K562 (cell line): ENCODE results near the gene OR2F2. TPM values are rescaled to one million over a fixed set of nuclear protein-coding genes. Genes with fewer than 3 reads are reported as not detected.

ENCODE experiments used
- BCL6 ChIP-seq: fragments of 250-450 bp; sonication (Bioruptor Pico); IDR thresholded peaks from 2 replicates; pipeline ENCODE4 v1.4.0; 2020
- CBX1 ChIP-seq: sonication (generic); IDR thresholded peaks from 2 replicates; pipeline ENCODE4 v1.6.1; 2016; ENCODE audit warnings: antibody characterized with exemption, low read depth, mild to moderate bottlenecking
- CREM ChIP-seq: IDR thresholded peaks from 2 replicates; pipeline ENCODE4 v1.6.1; 2014; ENCODE audit warnings: antibody characterized with exemption, low read depth
- EHMT2 ChIP-seq: fragments of 450-650 bp; IDR thresholded peaks from 2 replicates; pipeline ENCODE4 v1.6.1; 2018; ENCODE audit warnings: antibody characterized with exemption
- ETS2 ChIP-seq: IDR thresholded peaks from 2 replicates; pipeline ENCODE4 v1.6.1; 2016; ENCODE audit warnings: borderline replicate concordance, missing genetic modification characterization, mild to moderate bottlenecking, moderate library complexity, missing compliant biosample characterization; ENCODE audit not compliant: poor library complexity, severe bottlenecking
- GATA2 ChIP-seq: sonication (generic); formaldehyde crosslinking; IDR thresholded peaks from 2 replicates; pipeline ENCODE4 v1.4.0; 2020; ENCODE audit warnings: mild to moderate bottlenecking, missing genetic modification reagents
- HCFC1 ChIP-seq: IDR thresholded peaks from 2 replicates; pipeline ENCODE4 v1.6.1; 2012; ENCODE audit warnings: low read depth, low read length, improper control_type of control experiment
- HIVEP1 ChIP-seq: fragments of 250-450 bp; sonication (Bioruptor Pico); IDR thresholded peaks from 2 replicates; pipeline ENCODE4 v1.4.0; 2020; ENCODE audit warnings: mild to moderate bottlenecking
- MAFG ChIP-seq: fragments of 450-650 bp; conservative IDR thresholded peaks from 2 replicates; pipeline ENCODE4 v1.6.1; 2016; ENCODE audit warnings: missing genetic modification characterization, missing compliant biosample characterization
- MCM7 ChIP-seq, 2 experiments: fragments of 450-650 bp; IDR thresholded peaks; 2 replicates each; pipeline ENCODE4 v1.6.1; 2016 to 2018
- MYC ChIP-seq, 2 experiments: fragments of 250-450 bp in 1 of 2; sonication (Bioruptor Pico) in 1 of 2; IDR thresholded peaks; 2 replicates each; pipeline versions ENCODE4 v1.5.1 to v1.6.1; 2012 to 2021; ENCODE audit warnings: low read depth in 2 of 2, borderline replicate concordance in 1 of 2, improper control_type of control experiment in 1 of 2, low read length in 1 of 2, mild to moderate bottlenecking in 1 of 2, moderate library complexity in 1 of 2
- NR2F6 ChIP-seq: fragments of 450-650 bp; formaldehyde crosslinking; IDR thresholded peaks from 2 replicates; pipeline ENCODE4 v1.4.0; 2020; ENCODE audit warnings: mild to moderate bottlenecking
- PPARD ChIP-seq: fragments of 250-450 bp; sonication (Bioruptor Pico); IDR thresholded peaks from 2 replicates; pipeline ENCODE4 v1.8.0; 2022; ENCODE audit warnings: inconsistent platforms, mild to moderate bottlenecking, moderate library complexity
- RBFOX2 ChIP-seq: fragments of 200-400 bp; formaldehyde crosslinking; IDR thresholded peaks from 2 replicates; pipeline ENCODE4 v1.6.1; 2017; ENCODE audit warnings: low read depth, mild to moderate bottlenecking, low read length, moderate library complexity
- RFX1 ChIP-seq: fragments of 450-650 bp; IDR thresholded peaks from 2 replicates; pipeline ENCODE4 v1.6.1; 2016; ENCODE audit warnings: mild to moderate bottlenecking, moderate library complexity
- RREB1 ChIP-seq: fragments of 250-450 bp; sonication (Bioruptor Pico); IDR thresholded peaks from 2 replicates; pipeline ENCODE4 v1.4.0; 2020
- RUNX1 ChIP-seq: sonication (generic); IDR thresholded peaks from 2 replicates; pipeline ENCODE4 v1.6.1; 2016; ENCODE audit warnings: antibody characterized with exemption, low read depth
- SMAD3 ChIP-seq: fragments of 450-650 bp; formaldehyde crosslinking; conservative IDR thresholded peaks from 2 replicates; pipeline ENCODE4 v1.4.0; 2020; ENCODE audit warnings: mild to moderate bottlenecking
- U2AF2 ChIP-seq: fragments of 200-400 bp; formaldehyde crosslinking; optimal IDR thresholded peaks from 2 replicates; pipeline ENCODE3; 2017; ENCODE audit warnings: low read depth, mild to moderate bottlenecking, low read length
- USF2 ChIP-seq: sonication (generic); formaldehyde crosslinking; IDR thresholded peaks from 2 replicates; pipeline ENCODE4 v1.5.0; 2020; ENCODE audit warnings: missing genetic modification reagents
- ZBTB9 ChIP-seq: fragments of 450-650 bp; formaldehyde crosslinking; IDR thresholded peaks from 2 replicates; pipeline ENCODE4 v1.4.0; 2020; ENCODE audit warnings: mild to moderate bottlenecking, moderate library complexity
- ZNF445 ChIP-seq: fragments of 250-450 bp; sonication (Bioruptor Pico); IDR thresholded peaks from 2 replicates; pipeline ENCODE4 v1.4.0; 2020; ENCODE audit warnings: low read depth, mild to moderate bottlenecking, moderate library complexity
- ZNF830 ChIP-seq: fragments of 250-450 bp; sonication (Bioruptor Pico); IDR thresholded peaks from 2 replicates; pipeline ENCODE4 v1.5.0; 2021; ENCODE audit warnings: mild to moderate bottlenecking
- polyA plus RNA-seq, 8 experiments: library from polyadenylated mRNA; depleted of rRNA in 4 of 8; stranded (reverse) in 5 of 8; unstranded in 3 of 8; fragments of >200 nt; fragmentation: Nextera tagmentation in 2 of 8; fragmentation: Illumina TruSeq in 1 of 8; extraction: Ambion mirVana in 2 of 8; extraction: Trizol in 1 of 8; gene quantifications; 2 replicates each; pipeline versions ENCODE4 v1.2.1 to v1.2.3, GENCODE V29; 2011 to 2014; ENCODE audit warnings: inconsistent platforms in 1 of 8, missing spikeins in 1 of 8
- total RNA-seq, 7 experiments: library from RNA; depleted of rRNA in 6 of 7; stranded (reverse); fragments of >200 nt in 6 of 7; fragmentation: Illumina TruSeq in 2 of 7; extraction: Trizol in 2 of 7; gene quantifications; 2 replicates each; pipeline versions ENCODE4 v1.2.1 to v1.2.3, GENCODE V29; 2011 to 2021; ENCODE audit warnings: low replicate concordance in 1 of 7

OR2F2 gene
- total and polyA plus RNA-seq, 9 of the 15 experiments (the other 6 are each of a cell fraction or from before 2014, with no cell fraction given): not detected

GRCh38 chr7:143901668-143902331 is 33.2 kb upstream of the OR2F2 start, which contains the start of gene TCAF1 (continued):
- TF ChIP-seq HCFC1: peak; percentile 24
- TF ChIP-seq MCM7 (IDR thresholded peaks at IDR 0.05): no peak
- peak; percentile 94 for TF ChIP-seq RBFOX2
- no peak for TF ChIP-seq USF2 (CRISPR knock-in tag)
- no peak for TF ChIP-seq U2AF2
- TF ChIP-seq RFX1: no peak
- peak; percentile 67; the same call in 1 of the 2 replicates for TF ChIP-seq EHMT2
- no peak for TF ChIP-seq NR2F6 (CRISPR knock-in tag)
- no peak for TF ChIP-seq ETS2
- TF ChIP-seq RUNX1: no peak
- no peak for TF ChIP-seq ZNF445 (CRISPR knock-in tag)
- peak; percentile 84 for TF ChIP-seq ZBTB9 (CRISPR knock-in tag)
- no peak for TF ChIP-seq BCL6 (CRISPR knock-in tag)
- TF ChIP-seq CREM: peak; percentile 55
- no peak for TF ChIP-seq PPARD (CRISPR knock-in tag)
- TF ChIP-seq SMAD3 (CRISPR knock-in tag): no peak
- TF ChIP-seq CBX1: peak; percentile 93
- TF ChIP-seq RREB1 (CRISPR knock-in tag): peak; percentile 89; the same call in 1 of the 2 replicates
- no peak for TF ChIP-seq GATA2 (CRISPR knock-in tag)
- TF ChIP-seq ZNF830 (CRISPR knock-in tag): no peak
- TF ChIP-seq MAFG (tag): no peak
- TF ChIP-seq HIVEP1 (CRISPR knock-in tag): no peak; the same call in 1 of the 2 replicates
- no peak for TF ChIP-seq MYC (IDR thresholded peaks at IDR 0.05; ENCODE audit: low read depth, low read length)
- peak; percentile 60; the same call in 1 of the 2 replicates for TF ChIP-seq MYC (CRISPR knock-in tag; IDR thresholded peaks at IDR 0.05; ENCODE audit: borderline replicate concordance, low read depth)
